Chondrocyte (in vitro differentiated cells): ENCODE measurements around the gene TMEM141. TPM values are rescaled to one million over a fixed set of nuclear protein-coding genes. Genes with fewer than 3 reads are reported as not detected.
A peak's percentile ranks its signal among the peaks of the same experiment; 100 is the strongest.
"Not testable (repeated sequence)": the region's sequence is repeated elsewhere in the genome, so short reads cannot be mapped to it uniquely, and the experiment has no call there.

ENCODE experiments used
- DNase-seq: peaks from one replicate; pipeline ENCODE4 v3.0.0; 2021; ENCODE audit warnings: mixed read lengths, low spot score
- H3K27ac Mint-ChIP-seq: one replicate; pipeline ENCODE4 v1.8.0; 2021; ENCODE audit warnings: mild to moderate bottlenecking, moderate library complexity, mixed read lengths; ENCODE audit not compliant: unreplicated experiment
- H3K27me3 Mint-ChIP-seq: 2 replicates; pipeline ENCODE4 v1.8.0; 2021; ENCODE audit warnings: low read depth, mixed read lengths
- H3K36me3 Mint-ChIP-seq: 2 replicates; pipeline ENCODE4 v1.8.0; 2021; ENCODE audit warnings: low read depth, mixed read lengths
- H3K4me1 Mint-ChIP-seq: 2 replicates; pipeline ENCODE4 v1.8.0; 2021; ENCODE audit warnings: low read depth, mild to moderate bottlenecking, mixed read lengths
- H3K4me3 Mint-ChIP-seq: one replicate; pipeline ENCODE4 v1.8.0; 2021; ENCODE audit warnings: mild to moderate bottlenecking, moderate library complexity, mixed read lengths; ENCODE audit not compliant: unreplicated experiment
- H3K9me3 Mint-ChIP-seq: 2 replicates; pipeline ENCODE4 v1.8.0; 2021; ENCODE audit warnings: low read depth, mixed read lengths
- total RNA-seq: library from RNA; stranded (reverse); gene quantifications from 3 replicates; pipeline ENCODE4 v1.2.1, GENCODE V29; 2021
- TF ChIP-seq, protein P1 (sequence below): fragments of 200-600 bp; sonication (generic); IDR thresholded peaks from 2 replicates; pipeline ENCODE4 v1.5.0; 2021; ENCODE audit warnings: antibody characterized with exemption, mild to moderate bottlenecking, moderate library complexity

The TMEM141 gene
- total RNA-seq, 1 donor from 2014 or later: 31.2 TPM

DNA sequence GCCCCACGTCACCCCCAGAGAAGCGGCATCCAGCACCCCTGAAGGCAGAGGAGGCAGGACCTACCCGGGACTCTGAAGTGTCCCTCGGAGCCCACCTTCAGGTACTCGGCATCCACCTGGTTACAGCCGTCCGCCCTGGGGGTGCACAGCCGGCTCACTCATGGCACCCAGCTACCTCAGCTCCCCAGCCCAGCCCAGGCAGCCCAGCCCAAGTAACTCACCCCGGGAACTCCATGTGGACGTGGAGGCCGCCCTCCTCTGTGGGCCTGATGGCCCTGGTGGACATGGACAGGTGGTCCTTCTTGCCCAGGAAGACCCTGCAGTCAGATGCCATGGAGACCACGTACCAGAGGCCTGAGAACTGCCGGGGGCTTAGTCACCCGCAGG is 27.5 kb upstream of the TMEM141 start:
- H3K4me3 Mint-ChIP-seq: no peak overlapping the region
- TF ChIP-seq, protein P1, sequence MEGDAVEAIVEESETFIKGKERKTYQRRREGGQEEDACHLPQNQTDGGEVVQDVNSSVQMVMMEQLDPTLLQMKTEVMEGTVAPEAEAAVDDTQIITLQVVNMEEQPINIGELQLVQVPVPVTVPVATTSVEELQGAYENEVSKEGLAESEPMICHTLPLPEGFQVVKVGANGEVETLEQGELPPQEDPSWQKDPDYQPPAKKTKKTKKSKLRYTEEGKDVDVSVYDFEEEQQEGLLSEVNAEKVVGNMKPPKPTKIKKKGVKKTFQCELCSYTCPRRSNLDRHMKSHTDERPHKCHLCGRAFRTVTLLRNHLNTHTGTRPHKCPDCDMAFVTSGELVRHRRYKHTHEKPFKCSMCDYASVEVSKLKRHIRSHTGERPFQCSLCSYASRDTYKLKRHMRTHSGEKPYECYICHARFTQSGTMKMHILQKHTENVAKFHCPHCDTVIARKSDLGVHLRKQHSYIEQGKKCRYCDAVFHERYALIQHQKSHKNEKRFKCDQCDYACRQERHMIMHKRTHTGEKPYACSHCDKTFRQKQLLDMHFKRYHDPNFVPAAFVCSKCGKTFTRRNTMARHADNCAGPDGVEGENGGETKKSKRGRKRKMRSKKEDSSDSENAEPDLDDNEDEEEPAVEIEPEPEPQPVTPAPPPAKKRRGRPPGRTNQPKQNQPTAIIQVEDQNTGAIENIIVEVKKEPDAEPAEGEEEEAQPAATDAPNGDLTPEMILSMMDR: no peak
- no peaks in the 10 kb centered on the region for H3K9me3 Mint-ChIP-seq
- peaks cover 13% of the 10 kb centered on the region for H3K27me3 Mint-ChIP-seq
- no peaks in the 10 kb centered on the region for H3K36me3 Mint-ChIP-seq
- H3K27ac Mint-ChIP-seq: no peak overlapping the region
- DNase-seq: peak; percentile 87
- H3K4me1 Mint-ChIP-seq: peaks cover 3% of the 10 kb centered on the region

DNA sequence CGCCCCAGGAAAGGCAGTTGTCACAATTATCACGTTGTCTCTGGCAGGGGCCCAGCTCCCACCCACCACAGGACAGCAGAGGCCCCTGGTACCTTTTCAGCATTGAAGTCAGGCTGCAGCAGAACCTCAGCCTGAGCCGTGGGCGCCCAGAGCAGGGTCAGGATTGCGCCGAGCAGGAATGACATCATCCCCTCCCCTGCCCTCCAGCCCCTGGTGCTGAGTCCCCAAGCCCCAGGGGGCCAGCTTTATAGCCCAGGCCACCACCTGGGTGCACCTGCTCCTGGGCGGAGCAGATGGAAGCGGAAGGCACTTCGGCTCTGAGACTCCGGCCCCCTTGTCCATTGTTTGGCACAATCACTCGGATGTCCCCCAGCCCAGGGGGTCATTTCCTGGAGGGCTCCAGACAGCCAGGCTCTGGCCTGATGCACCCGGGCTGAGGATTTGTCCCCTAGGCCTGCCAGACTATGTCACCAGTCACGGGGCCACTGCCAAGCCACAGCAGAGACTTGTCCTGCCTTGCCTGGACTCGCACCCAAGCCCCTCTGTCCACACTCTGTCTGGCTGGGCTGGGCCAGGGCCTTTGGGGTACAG is 26.7 kb upstream of the TMEM141 start, which contains the start of gene LCN15:
Gene LCN15, minus strand, starts transcription at position 218 of the 591 bp plus-strand sequence. Its CDS starts 30 bp downstream, at position 188.
- TF ChIP-seq, protein P1: no peak
- Mint-ChIP-seq H3K27me3 (peaks cover 13% of the 10 kb centered on the region), H3K9me3 (no peaks in the 10 kb centered on the region), H3K27ac (no peak within 1 kb of the TSS), H3K4me3 (no peak within 1 kb of the TSS), H3K36me3 (no peaks in the 10 kb centered on the region), H3K4me1 (peaks cover 3% of the 10 kb centered on the region)
- DNase-seq: peak; percentile 79

DNA sequence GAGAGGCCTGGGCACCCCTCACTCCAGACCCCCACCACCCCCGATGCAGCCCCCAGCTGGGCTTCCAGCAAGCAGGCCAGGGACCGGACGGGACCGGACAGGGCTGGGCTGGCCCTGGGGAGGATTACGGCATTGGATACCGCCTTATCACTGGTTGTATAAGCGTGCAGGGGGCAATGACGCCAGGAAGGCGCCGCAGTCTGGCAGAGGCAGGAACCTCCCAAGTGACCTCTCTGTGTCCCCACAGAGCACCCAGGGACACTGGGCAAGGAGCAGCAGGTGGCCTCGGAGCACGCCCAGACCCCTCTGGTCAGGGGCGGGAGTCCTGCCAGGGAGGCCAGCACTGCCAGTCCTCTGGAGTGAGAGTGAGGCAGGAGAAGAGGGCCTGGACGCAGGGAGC is 26.1 kb upstream of the TMEM141 start:
- peak; percentile 79 for DNase-seq
- peaks cover 15% of the 10 kb centered on the region for H3K27me3 Mint-ChIP-seq
- TF ChIP-seq, protein P1: no peak
- H3K4me3 Mint-ChIP-seq: no peak overlapping the region
- H3K27ac Mint-ChIP-seq: no peak overlapping the region
- H3K4me1 Mint-ChIP-seq: peaks cover 3% of the 10 kb centered on the region
- no peaks in the 10 kb centered on the region for H3K9me3 Mint-ChIP-seq
- no peaks in the 10 kb centered on the region for H3K36me3 Mint-ChIP-seq

DNA sequence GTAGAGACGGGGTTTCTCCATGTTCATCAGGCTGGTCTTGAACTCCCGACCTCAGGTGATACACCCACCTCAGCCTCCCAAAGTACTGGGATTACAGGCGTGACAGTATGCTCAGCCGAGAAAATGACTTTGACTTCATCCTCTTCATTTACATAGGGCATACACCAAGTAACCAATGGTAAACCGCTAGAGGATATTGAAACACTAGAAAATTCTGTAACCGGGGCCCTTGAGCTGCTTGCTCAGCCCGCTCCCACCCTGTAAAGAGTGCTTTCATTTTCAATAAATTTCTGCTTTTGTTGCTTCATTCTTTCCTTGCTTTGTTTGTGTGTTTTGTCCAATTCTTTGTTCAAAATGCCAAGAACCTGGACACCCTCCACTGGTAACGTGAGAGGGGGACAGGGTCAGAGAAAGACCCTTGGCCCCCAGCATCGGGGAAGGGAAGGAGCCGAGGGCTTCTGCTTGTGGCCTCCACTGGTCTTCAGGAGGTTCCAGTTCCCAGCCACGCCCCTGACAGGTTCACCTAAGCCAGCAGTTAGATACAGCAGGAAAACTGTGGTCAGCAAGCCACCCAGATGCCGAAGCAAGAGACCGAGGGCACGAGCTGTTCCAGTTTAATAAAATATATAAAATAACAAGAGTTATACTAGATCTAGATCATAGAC is 25.3 kb upstream of the TMEM141 start:
- H3K4me3 Mint-ChIP-seq, H3K9me3 Mint-ChIP-seq, H3K36me3 Mint-ChIP-seq, H3K27ac Mint-ChIP-seq, H3K4me1 Mint-ChIP-seq: not testable (repeated sequence)
- H3K27me3 Mint-ChIP-seq: peaks cover 16% of the 10 kb centered on the region
- peak; percentile 41 for DNase-seq

DNA sequence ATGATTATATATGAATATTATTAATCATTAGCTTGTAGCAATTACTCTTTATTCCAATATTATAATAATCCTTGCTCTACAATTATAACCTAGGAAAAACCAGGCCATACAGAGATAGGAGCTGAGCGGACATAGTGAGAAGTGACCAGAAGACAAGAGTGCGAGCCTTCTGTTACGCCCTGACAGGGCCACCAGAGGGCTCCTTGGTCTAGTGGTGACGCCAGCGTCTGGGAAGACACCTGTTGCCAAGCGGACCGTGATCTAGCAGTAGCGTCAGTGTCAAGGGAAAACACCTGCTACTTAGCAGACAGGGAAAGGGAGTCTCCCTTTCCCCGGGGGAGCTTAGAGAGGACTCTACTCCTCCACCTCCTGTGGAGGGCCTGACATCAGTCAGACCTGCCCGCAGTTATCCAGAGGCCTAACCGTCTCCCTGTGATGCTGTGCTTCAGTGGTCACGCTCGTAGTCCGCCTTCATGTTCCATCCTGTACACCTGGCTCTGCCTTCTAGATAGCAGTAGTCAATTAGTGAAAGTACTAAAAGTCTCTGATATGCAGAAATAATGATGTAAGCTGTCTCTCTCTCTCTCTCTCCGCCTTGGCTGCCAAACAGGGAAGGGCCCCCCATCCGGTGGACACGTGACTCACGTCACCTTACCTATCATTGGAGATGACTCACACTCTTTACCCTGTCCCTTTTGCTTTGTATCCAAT is 24.6 kb upstream of the TMEM141 start:
- DNase-seq: peak; percentile 57
- not testable (repeated sequence) for H3K27ac Mint-ChIP-seq

More for the DNA sequence above, 24.6 kb upstream of the TMEM141 start:
- TF ChIP-seq, protein P1: peak; percentile 77
- not testable (repeated sequence) for H3K4me1 Mint-ChIP-seq, H3K4me3 Mint-ChIP-seq, H3K9me3 Mint-ChIP-seq, H3K36me3 Mint-ChIP-seq
- H3K27me3 Mint-ChIP-seq: peaks cover 16% of the 10 kb centered on the region
